22Rv1 (cell line): Measurements from ENCODE around the gene DLG1.

Experiments
- ZFX ChIP-seq: fragments of 450-650 bp; IDR thresholded peaks from 2 replicates; pipeline ENCODE4 v1.6.1; 2017; ENCODE audit warnings: antibody characterized with exemption, borderline replicate concordance
- TF ChIP-seq, protein P1 (sequence below): fragments of 450-650 bp; IDR thresholded peaks from 2 replicates; pipeline ENCODE4 v1.5.1; 2017; ENCODE audit warnings: mild to moderate bottlenecking

DNA sequence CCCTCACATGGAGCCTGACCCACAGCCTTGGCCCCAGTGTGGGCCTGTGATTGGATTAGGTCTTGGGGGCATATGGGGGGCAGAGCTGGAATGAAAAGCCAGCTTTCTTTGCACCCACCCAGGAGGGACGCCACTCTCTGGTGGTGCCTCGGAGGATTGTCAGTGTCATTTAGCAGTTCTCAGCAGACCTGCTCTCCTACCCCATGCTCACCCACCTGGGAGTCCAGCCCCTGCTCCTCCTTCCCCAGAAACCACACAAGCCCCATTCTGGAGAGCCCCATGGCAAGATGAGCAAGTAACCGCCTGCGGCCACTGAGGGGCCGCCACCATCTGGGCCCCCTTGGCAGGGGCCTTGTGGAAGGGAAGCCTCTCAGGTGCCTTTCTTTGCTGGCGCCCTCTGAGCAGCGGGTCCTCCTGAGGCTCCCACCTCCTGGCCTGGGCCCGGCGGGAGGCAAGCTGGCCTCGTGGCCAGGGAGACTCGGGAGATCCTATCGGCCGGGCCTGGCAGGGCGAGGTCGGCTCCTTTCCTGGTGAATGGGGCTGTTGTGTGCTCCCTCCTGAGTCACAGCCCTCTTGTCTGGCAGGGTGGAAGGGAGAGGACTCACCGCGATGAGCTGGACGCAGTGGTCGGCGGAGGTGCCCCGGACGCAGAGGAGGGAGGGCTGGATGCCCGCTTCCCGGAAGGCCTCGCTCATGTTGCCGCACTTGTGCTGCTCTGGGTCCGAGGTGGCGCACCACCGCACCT, 271.1 kb downstream of the DLG1 start:
- TF ChIP-seq, protein P1, sequence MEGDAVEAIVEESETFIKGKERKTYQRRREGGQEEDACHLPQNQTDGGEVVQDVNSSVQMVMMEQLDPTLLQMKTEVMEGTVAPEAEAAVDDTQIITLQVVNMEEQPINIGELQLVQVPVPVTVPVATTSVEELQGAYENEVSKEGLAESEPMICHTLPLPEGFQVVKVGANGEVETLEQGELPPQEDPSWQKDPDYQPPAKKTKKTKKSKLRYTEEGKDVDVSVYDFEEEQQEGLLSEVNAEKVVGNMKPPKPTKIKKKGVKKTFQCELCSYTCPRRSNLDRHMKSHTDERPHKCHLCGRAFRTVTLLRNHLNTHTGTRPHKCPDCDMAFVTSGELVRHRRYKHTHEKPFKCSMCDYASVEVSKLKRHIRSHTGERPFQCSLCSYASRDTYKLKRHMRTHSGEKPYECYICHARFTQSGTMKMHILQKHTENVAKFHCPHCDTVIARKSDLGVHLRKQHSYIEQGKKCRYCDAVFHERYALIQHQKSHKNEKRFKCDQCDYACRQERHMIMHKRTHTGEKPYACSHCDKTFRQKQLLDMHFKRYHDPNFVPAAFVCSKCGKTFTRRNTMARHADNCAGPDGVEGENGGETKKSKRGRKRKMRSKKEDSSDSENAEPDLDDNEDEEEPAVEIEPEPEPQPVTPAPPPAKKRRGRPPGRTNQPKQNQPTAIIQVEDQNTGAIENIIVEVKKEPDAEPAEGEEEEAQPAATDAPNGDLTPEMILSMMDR: no peak
- TF ChIP-seq ZFX: no peak
